ENCODE results near the gene CHCHD3. TPM values are rescaled to one million over a fixed set of nuclear protein-coding genes. Genes with fewer than 3 reads are reported as not detected.

CHCHD3 gene
- total RNA-seq, 4 donors from 2014 or later, result 40.6 to 66.6 (median 48.1) TPM

DNA sequence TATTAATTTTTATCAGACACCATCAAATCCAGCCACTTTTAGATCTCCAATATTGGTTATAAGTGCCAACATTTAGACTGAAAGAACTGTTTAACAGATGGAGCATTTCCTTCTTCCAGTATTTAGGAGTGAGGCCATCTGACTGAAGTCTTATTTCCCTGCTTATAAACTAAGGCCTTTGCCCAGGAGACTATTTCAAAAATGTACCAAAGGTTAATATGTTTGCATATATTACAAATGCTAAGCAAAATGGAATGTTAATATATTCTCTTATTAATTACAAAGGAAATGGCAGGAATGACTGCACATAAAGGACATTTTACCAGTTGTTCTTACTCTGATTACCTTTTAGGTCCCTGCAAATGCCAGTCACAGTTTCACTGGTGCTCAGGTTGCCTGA is 266.8 kb downstream of the CHCHD3 start:
- no peak for TF ChIP-seq POLR2A (IDR thresholded peaks at IDR 0.05)
- no peak for TF ChIP-seq EP300 (IDR thresholded peaks at IDR 0.05)
- TF ChIP-seq, protein P1, sequence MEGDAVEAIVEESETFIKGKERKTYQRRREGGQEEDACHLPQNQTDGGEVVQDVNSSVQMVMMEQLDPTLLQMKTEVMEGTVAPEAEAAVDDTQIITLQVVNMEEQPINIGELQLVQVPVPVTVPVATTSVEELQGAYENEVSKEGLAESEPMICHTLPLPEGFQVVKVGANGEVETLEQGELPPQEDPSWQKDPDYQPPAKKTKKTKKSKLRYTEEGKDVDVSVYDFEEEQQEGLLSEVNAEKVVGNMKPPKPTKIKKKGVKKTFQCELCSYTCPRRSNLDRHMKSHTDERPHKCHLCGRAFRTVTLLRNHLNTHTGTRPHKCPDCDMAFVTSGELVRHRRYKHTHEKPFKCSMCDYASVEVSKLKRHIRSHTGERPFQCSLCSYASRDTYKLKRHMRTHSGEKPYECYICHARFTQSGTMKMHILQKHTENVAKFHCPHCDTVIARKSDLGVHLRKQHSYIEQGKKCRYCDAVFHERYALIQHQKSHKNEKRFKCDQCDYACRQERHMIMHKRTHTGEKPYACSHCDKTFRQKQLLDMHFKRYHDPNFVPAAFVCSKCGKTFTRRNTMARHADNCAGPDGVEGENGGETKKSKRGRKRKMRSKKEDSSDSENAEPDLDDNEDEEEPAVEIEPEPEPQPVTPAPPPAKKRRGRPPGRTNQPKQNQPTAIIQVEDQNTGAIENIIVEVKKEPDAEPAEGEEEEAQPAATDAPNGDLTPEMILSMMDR (IDR thresholded peaks at IDR 0.05), result no peak
- no peaks in the 10 kb centered on the region for H3K27me3 ChIP-seq
- no peaks in the 10 kb centered on the region for H3K9me3 ChIP-seq
- H3K4me1 ChIP-seq, result no peaks in the 10 kb centered on the region
- no peak overlapping the region for H3K27ac ChIP-seq
- H3K36me3 ChIP-seq, result no peaks in the 10 kb centered on the region
- H3K4me3 ChIP-seq, result no peak overlapping the region
- DNase-seq (ENCODE audit: low spot score in 2 of 2), result no peak

DNA sequence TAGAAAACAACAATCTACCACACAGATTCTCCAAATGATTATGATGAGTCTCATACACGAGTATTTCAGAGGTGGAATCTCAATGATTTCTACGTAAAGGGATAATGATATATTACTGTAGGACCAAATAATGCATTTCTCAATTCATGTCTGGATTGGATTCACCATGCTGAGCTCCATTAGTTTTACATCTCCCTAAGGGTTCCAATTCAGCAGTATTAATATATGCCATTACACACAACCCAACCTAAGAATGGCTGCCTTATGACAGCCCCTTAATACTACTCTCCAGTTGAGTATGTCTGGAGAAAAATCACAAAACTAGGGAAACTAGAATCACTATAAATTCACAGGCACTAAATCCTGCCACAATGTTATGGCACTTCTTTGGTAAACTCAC is 271.3 kb downstream of the CHCHD3 start:
- Histone ChIP-seq H3K27ac (no peak overlapping the region), H3K4me3 (no peak overlapping the region), H3K36me3 (no peaks in the 10 kb centered on the region), H3K4me1 (no peaks in the 10 kb centered on the region), H3K9me3 (no peaks in the 10 kb centered on the region), H3K27me3 (no peaks in the 10 kb centered on the region)
- whole genome bisulfite sequencing, 2 donors, result 96 to 97% methylated on average over 2 of the region's 2 CpGs
- no peak for DNase-seq (ENCODE audit: low spot score in 2 of 2)
- TF ChIP-seq, protein P1 (IDR thresholded peaks at IDR 0.05), result no peak
- TF ChIP-seq POLR2A (IDR thresholded peaks at IDR 0.05), result no peak
- TF ChIP-seq EP300 (IDR thresholded peaks at IDR 0.05), result no peak

DNA sequence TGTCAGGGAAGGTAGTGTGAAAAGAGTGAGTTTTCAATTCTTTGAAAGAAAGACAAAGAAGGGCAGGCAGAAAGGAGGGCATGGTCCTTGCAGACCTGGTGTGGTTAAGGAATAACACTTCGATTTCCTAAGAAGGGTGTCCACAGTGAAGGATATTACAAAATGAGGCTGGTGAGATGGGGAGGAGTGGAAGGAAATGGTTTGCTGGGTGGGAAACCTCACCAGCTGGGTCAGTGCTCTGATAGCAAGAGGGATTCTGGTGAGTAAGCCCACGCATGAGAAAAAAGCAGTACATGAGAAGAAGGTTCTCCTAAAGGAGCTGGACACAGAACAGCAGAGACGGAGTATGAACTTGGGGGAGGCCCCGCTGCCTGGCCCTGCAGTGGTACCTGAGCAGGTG is 275.1 kb downstream of the CHCHD3 start:
- no peak for DNase-seq (ENCODE audit: low spot score in 2 of 2)
- Histone ChIP-seq H3K4me1 (no peaks in the 10 kb centered on the region), H3K4me3 (no peak overlapping the region), H3K27me3 (no peaks in the 10 kb centered on the region), H3K36me3 (no peaks in the 10 kb centered on the region), H3K27ac (no peak overlapping the region), H3K9me3 (no peaks in the 10 kb centered on the region)
- 94 to 95% methylated on average over 4 of the region's 4 CpGs for WGBS, 2 donors
- TF ChIP-seq EP300 (IDR thresholded peaks at IDR 0.05), result no peak
- TF ChIP-seq, protein P1 (IDR thresholded peaks at IDR 0.05), result no peak
- no peak for TF ChIP-seq POLR2A (IDR thresholded peaks at IDR 0.05)

DNA sequence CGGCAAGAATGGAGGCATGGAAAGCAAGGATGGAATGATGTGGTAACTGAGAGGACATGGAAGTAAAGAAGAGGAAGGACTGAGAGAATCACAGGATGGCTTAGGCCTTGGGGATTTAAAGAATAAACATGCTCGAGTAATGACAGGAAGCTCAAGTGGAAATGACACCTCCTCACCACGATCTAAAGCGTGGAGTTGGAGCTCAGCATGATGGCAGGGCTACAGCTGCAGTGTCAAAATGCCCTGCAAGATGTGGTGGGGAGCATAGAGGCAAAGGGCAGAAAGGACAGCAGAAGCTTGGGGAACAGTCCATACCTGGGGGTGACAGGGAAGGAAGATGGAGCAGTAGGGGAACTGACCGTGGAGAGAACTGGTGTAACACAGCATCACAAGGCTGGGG is 276.1 kb downstream of the CHCHD3 start:
- DNase-seq (ENCODE audit: low spot score in 2 of 2), result no peak
- Histone ChIP-seq H3K4me3 (no peak overlapping the region), H3K36me3 (no peaks in the 10 kb centered on the region), H3K27ac (no peak overlapping the region), H3K9me3 (no peaks in the 10 kb centered on the region), H3K27me3 (no peaks in the 10 kb centered on the region), H3K4me1 (no peaks in the 10 kb centered on the region)
- TF ChIP-seq POLR2A (IDR thresholded peaks at IDR 0.05) (no peak), EP300 (IDR thresholded peaks at IDR 0.05) (no peak)
- TF ChIP-seq, protein P1 (IDR thresholded peaks at IDR 0.05), result no peak
- WGBS, 2 donors, result 71 to 83% methylated on average over 5 of the region's 5 CpGs

DNA sequence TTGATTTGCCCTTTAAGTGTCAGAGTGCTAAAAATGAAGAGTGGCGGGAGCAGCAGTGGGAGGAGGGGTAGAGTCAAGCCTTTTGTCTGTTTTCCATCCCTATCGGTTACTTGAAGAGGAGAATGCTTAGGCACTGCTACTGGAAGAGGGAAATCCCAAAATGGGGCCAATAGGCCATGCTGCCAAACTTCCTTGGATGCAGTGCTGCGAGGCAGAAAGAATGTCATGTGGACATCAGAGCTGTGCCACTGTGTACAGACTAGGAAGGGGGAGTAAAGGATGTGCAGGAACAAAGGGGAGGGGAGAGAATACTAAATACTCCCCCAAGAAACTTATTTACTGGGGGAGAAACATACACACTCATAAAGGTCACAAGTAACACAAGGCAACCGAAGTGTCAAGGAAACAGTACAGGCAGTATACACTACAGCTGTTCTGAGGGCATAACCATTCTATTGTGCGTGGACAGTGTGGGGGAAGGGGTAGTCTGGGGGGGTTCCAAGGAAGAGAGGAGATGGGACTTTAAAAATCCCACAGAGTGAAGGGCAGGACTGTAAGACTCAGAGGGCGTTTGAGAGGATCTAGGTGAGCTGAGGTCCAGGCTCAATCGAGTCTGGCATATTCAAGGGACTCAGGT is 276.9 kb downstream of the CHCHD3 start:
- TF ChIP-seq POLR2A (IDR thresholded peaks at IDR 0.05), result no peak
- no peak for TF ChIP-seq EP300 (IDR thresholded peaks at IDR 0.05)
- TF ChIP-seq, protein P1 (IDR thresholded peaks at IDR 0.05), result no peak
- WGBS, 2 donors, result 64 to 68% methylated on average over 7 of the region's 7 CpGs
- H3K4me3 ChIP-seq, result no peak overlapping the region
- H3K27me3 ChIP-seq, result no peaks in the 10 kb centered on the region
- H3K36me3 ChIP-seq, result no peaks in the 10 kb centered on the region
- DNase-seq (ENCODE audit: low spot score in 2 of 2), result no peak
- H3K9me3 ChIP-seq, result no peaks in the 10 kb centered on the region
- no peak overlapping the region for H3K27ac ChIP-seq
- no peaks in the 10 kb centered on the region for H3K4me1 ChIP-seq

Measured in tibial nerve (tissue), 4 donors.